HEK293 (cell line): ENCODE results near the gene GJD3.

ENCODE experiments used
- BCL11B ChIP-seq: fragments of 450-650 bp; formaldehyde crosslinking; IDR thresholded peaks from 2 replicates; pipeline ENCODE4 v1.5.1; 2016; ENCODE audit warnings: low read depth, missing biosample characterization, missing genetic modification characterization
- BCL6B ChIP-seq: fragments of 450-650 bp; formaldehyde crosslinking; IDR thresholded peaks from 2 replicates; pipeline ENCODE4 v1.5.1; 2017; ENCODE audit warnings: missing biosample characterization, missing genetic modification characterization
- GFI1B ChIP-seq: fragments of 450-650 bp; formaldehyde crosslinking; IDR thresholded peaks from 2 replicates; pipeline ENCODE4 v1.5.1; 2016; ENCODE audit warnings: missing biosample characterization, missing genetic modification characterization
- GLI2 ChIP-seq: fragments of 450-650 bp; formaldehyde crosslinking; IDR thresholded peaks from 2 replicates; pipeline ENCODE4; 2017; ENCODE audit warnings: missing biosample characterization, missing genetic modification characterization, low read depth, borderline replicate concordance
- GLIS1 ChIP-seq: fragments of 450-650 bp; formaldehyde crosslinking; IDR thresholded peaks from 2 replicates; pipeline ENCODE4 v1.5.1; 2016; ENCODE audit warnings: missing biosample characterization, missing genetic modification characterization
- HOXC10 ChIP-seq: sonication (generic); formaldehyde crosslinking; IDR thresholded peaks from 2 replicates; pipeline ENCODE4 v1.8.1; 2023; ENCODE audit warnings: mild to moderate bottlenecking, missing genetic modification reagents
- KLF1 ChIP-seq: fragments of 450-650 bp; formaldehyde crosslinking; IDR thresholded peaks from 2 replicates; pipeline ENCODE4 v1.5.1; 2016; ENCODE audit warnings: missing biosample characterization, missing genetic modification characterization
- KLF7 ChIP-seq: fragments of 450-650 bp; formaldehyde crosslinking; IDR thresholded peaks from 2 replicates; pipeline ENCODE4 v1.5.1; 2016; ENCODE audit warnings: missing biosample characterization, missing genetic modification characterization, borderline replicate concordance
- MYNN ChIP-seq: fragments of 450-650 bp; formaldehyde crosslinking; IDR thresholded peaks from 2 replicates; pipeline ENCODE4 v1.5.1; 2016; ENCODE audit warnings: missing biosample characterization, missing genetic modification characterization, borderline replicate concordance
- RBAK ChIP-seq: fragments of 450-650 bp; formaldehyde crosslinking; IDR thresholded peaks from 2 replicates; pipeline ENCODE4 v1.5.1; 2016; ENCODE audit warnings: missing biosample characterization, missing genetic modification characterization
- SCRT2 ChIP-seq: fragments of 450-650 bp; formaldehyde crosslinking; IDR thresholded peaks from 2 replicates; pipeline ENCODE4 v1.5.1; 2016; ENCODE audit warnings: missing biosample characterization, missing genetic modification characterization
- SETDB1 ChIP-seq: IDR thresholded peaks from one replicate; pipeline ENCODE4 v1.6.1; 2017; ENCODE audit warnings: mild to moderate bottlenecking, low read length, moderate library complexity, mixed read lengths; ENCODE audit not compliant: insufficient read length
- SP7 ChIP-seq: fragments of 450-650 bp; formaldehyde crosslinking; IDR thresholded peaks from 2 replicates; pipeline ENCODE4 v1.5.1; 2016; ENCODE audit warnings: missing biosample characterization, missing genetic modification characterization
- TCF7L2 ChIP-seq: IDR thresholded peaks from 2 replicates; pipeline ENCODE4 v1.6.1; 2011; ENCODE audit warnings: low read depth, mild to moderate bottlenecking, inconsistent platforms, low read length, moderate library complexity, borderline replicate concordance
- ZBTB10 ChIP-seq: fragments of 450-650 bp; formaldehyde crosslinking; IDR thresholded peaks from 2 replicates; pipeline ENCODE4 v1.5.1; 2016; ENCODE audit warnings: missing biosample characterization, missing genetic modification characterization
- ZBTB7A ChIP-seq: fragments of 450-650 bp; formaldehyde crosslinking; IDR thresholded peaks from 2 replicates; pipeline ENCODE4 v1.5.1; 2016; ENCODE audit warnings: low read depth, missing biosample characterization, missing genetic modification characterization
- ZBTB8A ChIP-seq: fragments of 450-650 bp; formaldehyde crosslinking; IDR thresholded peaks from 2 replicates; pipeline ENCODE4 v1.5.1; 2016; ENCODE audit warnings: missing biosample characterization, missing genetic modification characterization
- ZNF211 ChIP-seq: fragments of 450-650 bp; formaldehyde crosslinking; IDR thresholded peaks from 2 replicates; pipeline ENCODE4 v1.5.1; 2016; ENCODE audit warnings: low read depth, missing biosample characterization, missing genetic modification characterization
- ZNF214 ChIP-seq: fragments of 450-650 bp; formaldehyde crosslinking; IDR thresholded peaks from 2 replicates; pipeline ENCODE4 v1.5.1; 2017; ENCODE audit warnings: missing biosample characterization, mild to moderate bottlenecking, missing genetic modification characterization, borderline replicate concordance
- ZNF24 ChIP-seq: fragments of 450-650 bp; formaldehyde crosslinking; IDR thresholded peaks from 2 replicates; pipeline ENCODE4 v1.5.1; 2016; ENCODE audit warnings: missing biosample characterization, missing genetic modification characterization
- ZNF341 ChIP-seq: fragments of 450-650 bp; formaldehyde crosslinking; IDR thresholded peaks from 2 replicates; pipeline ENCODE4; 2016; ENCODE audit warnings: low read depth, missing biosample characterization, missing genetic modification characterization
- ZNF366 ChIP-seq: fragments of 450-650 bp; formaldehyde crosslinking; conservative IDR thresholded peaks from 2 replicates; pipeline ENCODE4 v1.5.1; 2016; ENCODE audit warnings: missing biosample characterization, missing genetic modification characterization
- ZNF37A ChIP-seq: fragments of 450-650 bp; IDR thresholded peaks from 2 replicates; pipeline ENCODE4 v1.5.1; 2018; ENCODE audit warnings: missing biosample characterization, missing genetic modification characterization
- ZNF394 ChIP-seq: fragments of 450-650 bp; formaldehyde crosslinking; IDR thresholded peaks from 2 replicates; pipeline ENCODE4 v1.5.1; 2016; ENCODE audit warnings: missing biosample characterization, missing genetic modification characterization, mild to moderate bottlenecking, moderate library complexity, borderline replicate concordance
- ZNF514 ChIP-seq: fragments of 450-650 bp; formaldehyde crosslinking; IDR thresholded peaks from 2 replicates; pipeline ENCODE4 v1.5.1; 2016; ENCODE audit warnings: missing biosample characterization, missing genetic modification characterization
- ZNF555 ChIP-seq: fragments of 450-650 bp; formaldehyde crosslinking; conservative IDR thresholded peaks from 2 replicates; pipeline ENCODE4 v1.5.1; 2017; ENCODE audit warnings: missing biosample characterization, mild to moderate bottlenecking, missing genetic modification characterization, inconsistent platforms
- ZNF571 ChIP-seq: fragments of 450-650 bp; formaldehyde crosslinking; IDR thresholded peaks from 2 replicates; pipeline ENCODE4 v1.5.0; 2017; ENCODE audit warnings: missing biosample characterization, missing genetic modification characterization
- ZNF629 ChIP-seq: fragments of 450-650 bp; formaldehyde crosslinking; IDR thresholded peaks from 2 replicates; pipeline ENCODE4 v1.5.1; 2017; ENCODE audit warnings: missing biosample characterization, missing genetic modification characterization
- ZNF660 ChIP-seq: fragments of 450-650 bp; IDR thresholded peaks from 2 replicates; pipeline ENCODE4 v1.5.1; 2018; ENCODE audit warnings: missing biosample characterization, mild to moderate bottlenecking, missing genetic modification characterization
- ZNF747 ChIP-seq: fragments of 450-650 bp; formaldehyde crosslinking; IDR thresholded peaks from 2 replicates; pipeline ENCODE4 v1.5.1; 2016; ENCODE audit warnings: missing biosample characterization, missing genetic modification characterization
- ZSCAN30 ChIP-seq: fragments of 450-650 bp; IDR thresholded peaks from 2 replicates; pipeline ENCODE4 v1.5.1; 2018; ENCODE audit warnings: missing biosample characterization, mild to moderate bottlenecking, missing genetic modification characterization, moderate library complexity
- ZXDB ChIP-seq: fragments of 450-650 bp; formaldehyde crosslinking; IDR thresholded peaks from 2 replicates; pipeline ENCODE4 v1.5.1; 2016; ENCODE audit warnings: missing biosample characterization, missing genetic modification characterization
- TF ChIP-seq, protein P1 (sequence below): sonication (generic); formaldehyde crosslinking; IDR thresholded peaks from 2 replicates; pipeline ENCODE4 v1.8.1; 2022; ENCODE audit warnings: mild to moderate bottlenecking, moderate library complexity, missing genetic modification reagents
- TF ChIP-seq, protein P2 (sequence below): fragments of 450-650 bp; formaldehyde crosslinking; IDR thresholded peaks from 2 replicates; pipeline ENCODE4 v1.5.1; 2016; ENCODE audit warnings: missing biosample characterization, missing genetic modification characterization

GJD3 gene

GRCh38 chr17:40362696-40363110 lies 1.8 kb downstream of the GJD3 start (continued):
- TF ChIP-seq ZNF394 (tag by site-specific recombination) (0 out of 2 replicates have a peak, but pooled peaks have one; percentile 33), ZNF555 (tag by site-specific recombination) (no peak), ZNF514 (tag by site-specific recombination) (no peak), ZNF341 (tag by site-specific recombination) (no peak; the same call in 1 of the 2 replicates), BCL6B (tag by site-specific recombination) (no peak), ZBTB10 (tag by site-specific recombination) (no peak), RBAK (tag by site-specific recombination) (no peak), SETDB1 (no peak), ZNF214 (tag by site-specific recombination) (no peak), ZSCAN30 (tag by site-specific recombination) (0 out of 2 replicates have a peak, but pooled peaks have one; percentile 36), SP7 (tag by site-specific recombination) (peak; percentile 60), KLF7 (no peak), ZXDB (tag by site-specific recombination) (no peak), ZNF747 (tag by site-specific recombination) (no peak), ZNF24 (tag by site-specific recombination) (no peak), KLF1 (tag by site-specific recombination) (no peak), ZNF571 (no peak), SCRT2 (no peak), MYNN (tag by site-specific recombination) (no peak), GFI1B (tag by site-specific recombination) (no peak), HOXC10 (no peak), TCF7L2 (no peak), ZNF660 (tag by site-specific recombination) (peak; percentile 58; the same call in 1 of the 2 replicates), ZNF211 (tag by site-specific recombination) (no peak), ZBTB7A (tag by site-specific recombination) (no peak), GLIS1 (tag by site-specific recombination) (peak; percentile 72), GLI2 (tag by site-specific recombination) (no peak), ZNF629 (peak; percentile 24; the same call in 1 of the 2 replicates), ZNF37A (tag by site-specific recombination) (no peak), ZBTB8A (no peak), BCL11B (tag by site-specific recombination) (no peak), ZNF366 (no peak)
- TF ChIP-seq, protein P1, sequence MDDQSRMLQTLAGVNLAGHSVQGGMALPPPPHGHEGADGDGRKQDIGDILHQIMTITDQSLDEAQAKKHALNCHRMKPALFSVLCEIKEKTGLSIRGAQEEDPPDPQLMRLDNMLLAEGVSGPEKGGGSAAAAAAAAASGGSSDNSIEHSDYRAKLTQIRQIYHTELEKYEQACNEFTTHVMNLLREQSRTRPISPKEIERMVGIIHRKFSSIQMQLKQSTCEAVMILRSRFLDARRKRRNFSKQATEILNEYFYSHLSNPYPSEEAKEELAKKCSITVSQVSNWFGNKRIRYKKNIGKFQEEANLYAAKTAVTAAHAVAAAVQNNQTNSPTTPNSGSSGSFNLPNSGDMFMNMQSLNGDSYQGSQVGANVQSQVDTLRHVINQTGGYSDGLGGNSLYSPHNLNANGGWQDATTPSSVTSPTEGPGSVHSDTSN (CRISPR knock-in tag), result peak; percentile 51; the same call in 1 of the 2 replicates
- TF ChIP-seq, protein P2, sequence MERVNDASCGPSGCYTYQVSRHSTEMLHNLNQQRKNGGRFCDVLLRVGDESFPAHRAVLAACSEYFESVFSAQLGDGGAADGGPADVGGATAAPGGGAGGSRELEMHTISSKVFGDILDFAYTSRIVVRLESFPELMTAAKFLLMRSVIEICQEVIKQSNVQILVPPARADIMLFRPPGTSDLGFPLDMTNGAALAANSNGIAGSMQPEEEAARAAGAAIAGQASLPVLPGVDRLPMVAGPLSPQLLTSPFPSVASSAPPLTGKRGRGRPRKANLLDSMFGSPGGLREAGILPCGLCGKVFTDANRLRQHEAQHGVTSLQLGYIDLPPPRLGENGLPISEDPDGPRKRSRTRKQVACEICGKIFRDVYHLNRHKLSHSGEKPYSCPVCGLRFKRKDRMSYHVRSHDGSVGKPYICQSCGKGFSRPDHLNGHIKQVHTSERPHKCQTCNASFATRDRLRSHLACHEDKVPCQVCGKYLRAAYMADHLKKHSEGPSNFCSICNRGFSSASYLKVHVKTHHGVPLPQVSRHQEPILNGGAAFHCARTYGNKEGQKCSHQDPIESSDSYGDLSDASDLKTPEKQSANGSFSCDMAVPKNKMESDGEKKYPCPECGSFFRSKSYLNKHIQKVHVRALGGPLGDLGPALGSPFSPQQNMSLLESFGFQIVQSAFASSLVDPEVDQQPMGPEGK, result peak; percentile 91
